HG03469 (cell line): ENCODE data around the gene ZBTB46.
A peak's percentile ranks its signal among the peaks of the same experiment; 100 is the strongest.
"Not testable (repeated sequence)": the region's sequence is repeated elsewhere in the genome, so short reads cannot be mapped to it uniquely, and the experiment has no call there.

Experiments used
- ATAC-seq: cut with Tn5 transposase; IDR thresholded peaks from one replicate; pipeline ENCODE4 v1.9.1; 2021; ENCODE audit warnings: mild to moderate bottlenecking, moderate library complexity, moderate number of reproducible peaks; ENCODE audit not compliant: unreplicated experiment

Gene ZBTB46, protein sequence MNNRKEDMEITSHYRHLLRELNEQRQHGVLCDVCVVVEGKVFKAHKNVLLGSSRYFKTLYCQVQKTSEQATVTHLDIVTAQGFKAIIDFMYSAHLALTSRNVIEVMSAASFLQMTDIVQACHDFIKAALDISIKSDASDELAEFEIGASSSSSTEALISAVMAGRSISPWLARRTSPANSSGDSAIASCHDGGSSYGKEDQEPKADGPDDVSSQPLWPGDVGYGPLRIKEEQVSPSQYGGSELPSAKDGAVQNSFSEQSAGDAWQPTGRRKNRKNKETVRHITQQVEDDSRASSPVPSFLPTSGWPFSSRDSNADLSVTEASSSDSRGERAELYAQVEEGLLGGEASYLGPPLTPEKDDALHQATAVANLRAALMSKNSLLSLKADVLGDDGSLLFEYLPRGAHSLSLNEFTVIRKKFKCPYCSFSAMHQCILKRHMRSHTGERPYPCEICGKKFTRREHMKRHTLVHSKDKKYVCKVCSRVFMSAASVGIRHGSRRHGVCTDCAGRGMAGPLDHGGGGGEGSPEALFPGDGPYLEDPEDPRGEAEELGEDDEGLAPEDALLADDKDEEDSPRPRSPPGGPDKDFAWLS

GRCh38 chr20:63830841-63831588, at the start of gene ZBTB46:
ZBTB46 (minus strand) TSS chr20:63831264; CDS start chr20:63790757, 40,507 bp downstream.
- ATAC-seq, result no peak

- ATAC-seq, result no peak
These were observed 48.0 kb upstream of the ZBTB46 start for GRCh38 chr20:63878899-63879663.

- no peak for ATAC-seq
These were observed 46.8 kb upstream of the ZBTB46 start for GRCh38 chr20:63877755-63878470.

GRCh38 chr20:63876489-63877036, 45.5 kb upstream of the ZBTB46 start:
- ATAC-seq, result no peak

GRCh38 chr20:63874241-63874640, 43.2 kb upstream of the ZBTB46 start:
- ATAC-seq, result not testable (repeated sequence)

DNA sequence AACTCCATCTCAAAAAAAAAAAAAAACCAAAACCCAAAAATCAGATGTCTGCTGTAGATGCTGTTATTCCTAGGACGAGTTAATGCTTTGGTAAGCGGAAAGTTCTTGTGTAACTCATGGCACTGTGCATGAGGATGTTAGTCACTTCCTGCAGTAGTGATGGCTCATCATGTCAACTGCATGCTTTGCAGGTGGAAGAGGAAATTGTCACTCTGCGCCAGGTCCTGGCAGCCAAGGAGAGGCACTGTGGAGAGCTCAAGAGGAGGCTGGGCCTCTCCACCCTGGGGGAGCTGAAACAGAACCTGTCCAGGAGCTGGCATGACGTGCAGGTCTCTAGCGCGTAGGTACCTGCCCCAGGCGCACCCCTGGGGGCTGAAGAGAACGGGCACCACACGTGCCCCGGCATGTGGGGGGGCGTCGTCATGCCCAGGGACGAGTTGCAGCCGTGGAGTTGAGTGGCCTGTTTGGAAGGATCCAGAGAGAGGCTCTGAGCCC, 42.5 kb upstream of the ZBTB46 start:
- no peak for ATAC-seq

DNA sequence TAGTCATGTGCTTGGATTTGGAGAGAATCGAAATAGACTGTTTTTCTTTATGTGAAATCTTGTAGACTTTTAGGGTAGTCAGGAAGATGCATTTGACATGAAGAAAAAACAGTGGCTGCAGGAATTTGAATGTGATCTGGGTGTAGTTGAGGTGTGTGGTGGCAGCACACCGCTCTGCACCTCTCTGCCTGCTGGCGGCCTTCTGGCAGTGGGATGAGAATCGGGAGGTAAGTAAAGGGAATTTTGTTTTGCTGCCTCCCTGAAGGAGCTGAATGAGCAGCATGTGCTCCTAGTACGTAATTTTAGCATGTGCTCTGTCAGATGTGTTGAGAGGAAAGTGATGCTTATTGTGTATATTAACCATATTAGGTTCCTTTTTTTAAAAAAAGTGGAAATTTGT, 37.2 kb upstream of the ZBTB46 start:
- ATAC-seq, result no peak

DNA sequence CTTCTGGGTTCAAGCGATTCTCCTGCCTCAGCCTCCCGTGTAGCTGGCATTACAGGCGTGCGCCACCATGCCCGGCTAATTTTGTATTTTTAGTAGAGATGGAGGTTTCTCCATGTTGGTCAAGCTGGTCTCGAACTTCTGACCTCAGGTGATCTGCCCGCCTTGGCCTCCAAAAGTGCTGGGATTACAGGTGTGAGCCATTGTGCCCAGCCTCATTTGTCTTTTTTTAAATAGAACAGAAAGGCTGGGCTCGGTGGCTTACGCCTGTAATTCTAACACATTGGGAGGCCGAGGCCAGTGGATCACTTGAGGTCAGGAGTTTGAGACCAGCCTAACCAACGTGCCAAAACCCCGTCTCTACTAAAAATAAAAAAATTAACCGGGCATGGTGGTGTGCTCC, 36.0 kb upstream of the ZBTB46 start:
- ATAC-seq, result not testable (repeated sequence)

DNA sequence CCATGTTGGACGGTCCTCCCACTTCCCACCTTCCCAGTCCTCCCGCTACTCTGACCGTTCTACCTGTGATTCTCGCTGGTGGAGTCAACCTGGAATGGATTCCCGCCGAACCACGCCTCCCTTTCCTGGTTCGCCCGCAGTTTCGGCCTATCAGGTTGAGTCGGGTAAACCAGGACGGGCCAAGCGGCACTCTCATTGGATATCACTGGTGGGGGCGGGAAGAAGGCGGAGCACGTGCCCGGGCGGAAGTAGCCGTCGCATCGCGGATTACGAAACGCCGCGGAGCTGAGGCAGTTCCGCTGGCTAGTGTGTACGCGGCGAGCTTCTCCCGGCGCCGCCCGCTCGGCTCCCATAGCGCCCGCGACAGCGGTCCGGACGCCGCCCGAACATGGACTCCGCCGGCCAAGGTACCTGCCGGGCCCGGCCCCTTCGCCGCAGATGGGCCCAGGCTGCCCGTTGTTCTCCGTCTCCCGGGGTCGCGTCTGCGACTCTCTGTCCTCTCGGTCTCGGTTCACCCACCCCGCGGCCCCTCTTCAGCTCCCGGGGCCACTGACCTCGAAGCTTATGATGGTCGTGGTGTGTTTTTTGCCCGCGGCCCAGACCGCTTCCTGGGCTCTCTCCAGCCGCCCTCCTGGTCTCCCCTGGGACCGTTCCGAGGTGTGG, 34.0 kb upstream of the ZBTB46 start, which contains the start of gene TPD52L2:
Gene TPD52L2, plus strand, starts transcription at position 293 of the 663 bp plus-strand sequence. Its CDS starts 96 bp downstream, at position 389.
- peak; percentile 46 for ATAC-seq

GRCh38 chr20:63864545-63864977, 33.5 kb upstream of the ZBTB46 start:
- ATAC-seq, result no peak

DNA sequence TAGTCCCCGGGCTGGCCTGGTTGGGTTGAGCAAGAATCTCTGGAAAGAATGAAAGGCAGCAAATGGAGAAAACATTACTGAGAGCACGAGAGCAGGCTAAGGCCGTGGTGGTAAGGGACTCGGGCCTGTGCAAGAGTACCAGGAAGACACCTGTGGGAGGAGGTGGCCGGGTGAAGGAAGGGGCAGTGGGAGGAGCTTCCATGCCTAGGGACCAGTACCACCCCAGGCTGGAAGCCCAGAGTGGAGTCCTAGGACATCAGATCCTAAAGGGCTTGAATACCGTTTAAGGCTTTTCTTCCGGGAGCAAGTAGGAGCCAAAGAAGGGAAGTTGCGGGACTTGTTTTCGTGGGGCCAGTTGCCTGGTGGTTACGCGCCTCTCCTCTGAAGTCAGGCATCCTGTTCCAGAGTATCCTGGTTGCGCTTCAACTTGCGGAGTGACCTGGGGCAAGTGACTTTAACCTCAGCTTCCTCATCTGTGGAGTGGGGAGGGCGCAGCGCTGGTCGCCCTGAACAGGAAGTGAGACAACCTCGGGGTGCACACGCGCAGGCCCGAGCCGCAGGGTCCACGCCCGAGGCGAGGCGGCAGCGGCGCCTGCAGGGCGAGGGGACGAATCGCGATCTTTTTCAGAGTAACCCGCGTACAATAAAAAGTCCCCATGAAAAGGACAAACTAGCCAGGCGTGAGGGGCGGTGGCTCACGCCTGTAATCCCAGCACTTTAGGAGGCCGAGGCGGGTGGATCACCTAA, 32.9 kb upstream of the ZBTB46 start:
- peak; percentile 57 for ATAC-seq

DNA sequence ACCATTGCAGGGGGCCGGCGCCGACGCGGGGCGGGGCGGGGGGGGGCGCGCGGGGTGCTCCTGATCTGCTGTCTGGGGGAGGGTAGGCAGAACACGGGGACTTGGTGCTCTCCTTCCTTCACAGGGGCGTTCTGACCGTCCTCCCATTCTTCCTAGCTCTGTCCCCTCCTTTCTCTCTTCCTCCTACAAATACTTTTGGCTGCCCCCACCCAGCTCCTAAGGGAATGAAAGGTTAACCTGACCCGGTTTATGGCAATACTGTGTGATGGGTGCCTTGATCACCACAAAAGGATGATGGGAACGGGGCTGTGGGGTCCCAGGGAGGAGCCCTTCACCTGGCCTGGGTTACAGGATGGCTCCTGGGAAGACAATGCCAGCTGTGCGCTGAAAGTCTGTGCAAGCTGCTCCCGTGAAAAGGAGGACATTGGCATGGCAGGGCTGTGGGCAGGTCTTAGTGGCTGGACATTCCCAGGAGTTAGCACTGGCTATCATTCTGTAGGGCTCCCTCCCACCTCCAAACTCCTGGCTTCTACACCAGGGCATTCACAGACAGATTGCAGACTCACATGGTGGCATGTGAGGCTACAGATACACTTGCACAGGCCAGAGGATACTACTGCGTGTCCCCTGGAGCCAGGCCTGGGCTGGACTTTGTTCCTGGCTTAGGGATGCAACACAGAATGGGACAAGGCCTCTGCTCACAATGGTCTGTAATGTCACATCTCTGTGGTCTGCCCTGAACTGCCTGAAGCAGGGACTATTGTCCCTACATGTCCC, 32.1 kb upstream of the ZBTB46 start:
- ATAC-seq, result no peak

GRCh38 chr20:63861981-63862901, 31.2 kb upstream of the ZBTB46 start:
- ATAC-seq, result no peak

DNA sequence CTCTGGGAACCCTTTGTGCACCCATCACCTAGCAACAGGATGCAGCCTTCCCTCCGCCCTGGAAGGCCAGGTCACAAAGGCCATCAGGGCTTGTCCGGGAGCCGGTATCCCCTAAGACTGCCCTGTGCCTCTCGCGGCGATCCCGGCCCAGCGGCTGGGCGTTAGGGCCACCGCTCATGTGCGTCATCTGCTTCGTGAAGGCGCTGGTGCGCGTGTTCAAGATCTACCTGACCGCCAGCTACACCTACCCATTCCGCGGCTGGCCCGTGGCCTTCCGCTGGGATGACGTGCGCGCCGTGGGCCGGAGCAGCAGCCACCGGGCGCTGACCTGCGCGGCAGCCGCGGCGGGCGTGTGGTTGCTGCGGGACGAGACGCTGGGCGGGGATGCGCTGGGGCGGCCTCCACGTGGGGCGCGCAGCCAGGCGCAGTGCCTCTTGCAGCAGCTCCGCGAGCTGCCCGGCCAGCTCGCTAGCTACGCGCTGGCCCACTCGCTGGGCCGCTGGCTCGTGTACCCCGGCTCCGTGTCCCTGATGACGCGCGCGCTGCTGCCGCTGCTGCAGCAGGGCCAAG, 30.4 kb upstream of the ZBTB46 start, which contains the start of gene ABHD16B:
Gene ABHD16B, plus strand, starts transcription at position 134 of the 570 bp plus-strand sequence. Its CDS starts 43 bp downstream, at position 177.
- no peak for ATAC-seq

GRCh38 chr20:63860325-63861051, 29.4 kb upstream of the ZBTB46 start:
- no peak for ATAC-seq
